ENCODE data around the gene CLN6. TPM values are rescaled to one million over a fixed set of nuclear protein-coding genes. Genes with fewer than 3 reads are reported as not detected.

The CLN6 gene
- total and polyA plus RNA-seq, 9 of the 15 experiments (the other 6 are each of a cell fraction or from before 2014, with no cell fraction given): 0.71 to 53.3 (median 39.3) TPM

DNA sequence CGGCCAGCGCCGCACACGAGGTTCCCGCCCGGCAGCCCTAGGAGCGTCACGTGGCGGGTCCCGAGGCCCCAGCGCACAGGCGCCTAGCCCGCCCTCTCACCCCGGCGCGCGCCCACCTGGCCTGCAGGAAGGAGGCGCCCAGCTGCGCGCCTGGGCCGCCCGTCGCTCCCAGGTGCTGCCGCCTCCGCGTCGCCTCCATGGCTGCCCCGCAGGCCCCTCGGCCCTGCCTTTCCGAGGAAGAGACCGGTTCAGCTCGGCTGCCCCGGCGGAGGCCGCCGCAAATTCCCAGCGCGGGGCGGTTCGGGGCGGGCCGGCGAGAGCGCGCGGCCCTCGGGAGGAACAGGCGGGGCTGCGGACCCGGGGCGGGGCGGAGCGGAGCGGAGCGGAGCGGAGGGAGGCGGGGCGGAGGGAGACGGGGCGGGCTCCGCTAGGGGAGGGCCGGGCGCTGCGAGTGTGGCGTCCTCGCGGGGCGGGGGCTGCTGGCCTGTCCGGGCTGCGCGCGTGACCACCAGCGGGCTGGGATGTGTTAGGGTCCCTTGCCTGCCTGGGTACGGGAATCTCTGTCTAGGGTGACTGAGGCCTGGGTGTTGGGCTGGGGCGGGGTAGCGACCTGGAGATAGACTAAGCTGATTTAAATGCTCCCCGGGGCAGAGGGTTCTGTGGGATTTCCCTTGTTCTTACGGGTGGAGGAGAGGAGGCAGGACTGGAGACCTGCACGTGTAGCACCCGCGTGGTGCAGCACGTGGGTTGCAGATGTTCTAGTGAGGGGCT is at the start of gene CLN6 (continued):
- TF ChIP-seq SIN3B (IDR thresholded peaks at IDR 0.05; ENCODE audit: low read depth) (peak; percentile 71; the same call in 1 of the 2 replicates), MTA3 (IDR thresholded peaks at IDR 0.05; ENCODE audit: borderline replicate concordance) (peak; percentile 75), BCOR (IDR thresholded peaks at IDR 0.05) (0 out of 2 replicates have a peak, but pooled peaks have one; percentile 24), MYNN (IDR thresholded peaks at IDR 0.05) (no peak), MYNN (CRISPR knock-in tag; IDR thresholded peaks at IDR 0.05) (no peak), CHD2 (IDR thresholded peaks at IDR 0.05; ENCODE audit: low read depth, low read length) (no peak), U2AF1 (optimal IDR thresholded peaks at IDR 0.05; ENCODE audit: low read depth, low read length) (peak; percentile 79), MLX (CRISPR knock-in tag; conservative IDR thresholded peaks at IDR 0.05) (0 out of 4 replicates have a peak, but pooled peaks of 1 of the 2 experiments have one; percentile 28), SMC3 (conservative IDR thresholded peaks at IDR 0.05; ENCODE audit: insufficient read depth, low read depth, low read length) (0 out of 2 replicates have a peak, but pooled peaks have one; percentile 5), HCFC1 (IDR thresholded peaks at IDR 0.05; ENCODE audit: low read depth, low read length) (peak; percentile 14; the same call in 1 of the 2 replicates), GATA2 (CRISPR knock-in tag; IDR thresholded peaks at IDR 0.05) (no peak), RBBP5 (IDR thresholded peaks at IDR 0.05; ENCODE audit: borderline replicate concordance, insufficient read depth, low read length, poor library complexity, severe bottlenecking) (peak; percentile 82), ZNF511 (CRISPR knock-in tag; IDR thresholded peaks at IDR 0.05) (peak; percentile 92), FOXK2 (conservative IDR thresholded peaks at IDR 0.05 in 1 of 2, IDR thresholded peaks at IDR 0.05 in 1 of 2; ENCODE audit: low read depth in 2 of 2) (peak; percentile 53 to 81; a peak in 1 of 4 replicates), SMAD3 (CRISPR knock-in tag; conservative IDR thresholded peaks at IDR 0.05) (no peak), TOE1 (IDR thresholded peaks at IDR 0.05; ENCODE audit: borderline replicate concordance) (peak; percentile 60; the same call in 1 of the 2 replicates), TOE1 (CRISPR knock-in tag; IDR thresholded peaks at IDR 0.05; ENCODE audit: borderline replicate concordance, low read depth) (no peak)
- TF ChIP-seq, protein P1, sequence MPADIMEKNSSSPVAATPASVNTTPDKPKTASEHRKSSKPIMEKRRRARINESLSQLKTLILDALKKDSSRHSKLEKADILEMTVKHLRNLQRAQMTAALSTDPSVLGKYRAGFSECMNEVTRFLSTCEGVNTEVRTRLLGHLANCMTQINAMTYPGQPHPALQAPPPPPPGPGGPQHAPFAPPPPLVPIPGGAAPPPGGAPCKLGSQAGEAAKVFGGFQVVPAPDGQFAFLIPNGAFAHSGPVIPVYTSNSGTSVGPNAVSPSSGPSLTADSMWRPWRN (IDR thresholded peaks at IDR 0.05; ENCODE audit: low read depth): no peak
- TF ChIP-seq, protein P2, sequence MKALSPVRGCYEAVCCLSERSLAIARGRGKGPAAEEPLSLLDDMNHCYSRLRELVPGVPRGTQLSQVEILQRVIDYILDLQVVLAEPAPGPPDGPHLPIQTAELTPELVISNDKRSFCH (CRISPR knock-in tag; IDR thresholded peaks at IDR 0.05): no peak
- TF ChIP-seq, protein P2 (tag; IDR thresholded peaks at IDR 0.05): peak; percentile 63
- TF ChIP-seq, protein P3, sequence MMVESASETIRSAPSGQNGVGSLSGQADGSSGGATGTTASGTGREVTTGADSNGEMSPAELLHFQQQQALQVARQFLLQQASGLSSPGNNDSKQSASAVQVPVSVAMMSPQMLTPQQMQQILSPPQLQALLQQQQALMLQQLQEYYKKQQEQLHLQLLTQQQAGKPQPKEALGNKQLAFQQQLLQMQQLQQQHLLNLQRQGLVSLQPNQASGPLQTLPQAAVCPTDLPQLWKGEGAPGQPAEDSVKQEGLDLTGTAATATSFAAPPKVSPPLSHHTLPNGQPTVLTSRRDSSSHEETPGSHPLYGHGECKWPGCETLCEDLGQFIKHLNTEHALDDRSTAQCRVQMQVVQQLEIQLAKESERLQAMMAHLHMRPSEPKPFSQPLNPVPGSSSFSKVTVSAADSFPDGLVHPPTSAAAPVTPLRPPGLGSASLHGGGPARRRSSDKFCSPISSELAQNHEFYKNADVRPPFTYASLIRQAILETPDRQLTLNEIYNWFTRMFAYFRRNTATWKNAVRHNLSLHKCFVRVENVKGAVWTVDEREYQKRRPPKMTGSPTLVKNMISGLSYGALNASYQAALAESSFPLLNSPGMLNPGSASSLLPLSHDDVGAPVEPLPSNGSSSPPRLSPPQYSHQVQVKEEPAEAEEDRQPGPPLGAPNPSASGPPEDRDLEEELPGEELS (CRISPR knock-in tag; IDR thresholded peaks at IDR 0.05; ENCODE audit: borderline replicate concordance): no peak; the same call in 1 of the 2 replicates
- TF ChIP-seq, protein P4, sequence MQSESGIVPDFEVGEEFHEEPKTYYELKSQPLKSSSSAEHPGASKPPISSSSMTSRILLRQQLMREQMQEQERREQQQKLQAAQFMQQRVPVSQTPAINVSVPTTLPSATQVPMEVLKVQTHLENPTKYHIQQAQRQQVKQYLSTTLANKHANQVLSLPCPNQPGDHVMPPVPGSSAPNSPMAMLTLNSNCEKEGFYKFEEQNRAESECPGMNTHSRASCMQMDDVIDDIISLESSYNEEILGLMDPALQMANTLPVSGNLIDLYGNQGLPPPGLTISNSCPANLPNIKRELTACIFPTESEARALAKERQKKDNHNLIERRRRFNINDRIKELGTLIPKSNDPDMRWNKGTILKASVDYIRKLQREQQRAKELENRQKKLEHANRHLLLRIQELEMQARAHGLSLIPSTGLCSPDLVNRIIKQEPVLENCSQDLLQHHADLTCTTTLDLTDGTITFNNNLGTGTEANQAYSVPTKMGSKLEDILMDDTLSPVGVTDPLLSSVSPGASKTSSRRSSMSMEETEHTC (IDR thresholded peaks at IDR 0.05): peak; percentile 72
